ENCODE results near the gene NRXN3.

Gene NRXN3

GRCh38 chr14:79150226-79150625 lies 980.1 kb downstream of the NRXN3 start:
- DNase-seq (ENCODE audit: low spot score), result peak; percentile 66

- no peak for DNase-seq (ENCODE audit: low spot score)
Observed at GRCh38 chr14:79157369-79157768, 987.2 kb downstream of the NRXN3 start.

- DNase-seq (ENCODE audit: low spot score), result no peak
Observed at GRCh38 chr14:79161571-79161970, 991.4 kb downstream of the NRXN3 start.

- no peak for DNase-seq (ENCODE audit: low spot score)
Observed at GRCh38 chr14:79162833-79163232, 992.7 kb downstream of the NRXN3 start.

- no peak for DNase-seq (ENCODE audit: low spot score)
Observed at GRCh38 chr14:79165471-79166090, 995.4 kb downstream of the NRXN3 start.

GRCh38 chr14:79166171-79166570 lies 996.0 kb downstream of the NRXN3 start:
- no peak for DNase-seq (ENCODE audit: low spot score)

GRCh38 chr14:79167957-79168356 lies 997.8 kb downstream of the NRXN3 start:
- no peak for DNase-seq (ENCODE audit: low spot score)

GRCh38 chr14:79175671-79176070 lies 1005.5 kb downstream of the NRXN3 start:
- no peak for DNase-seq (ENCODE audit: low spot score)

GRCh38 chr14:79177106-79177505 lies 1006.9 kb downstream of the NRXN3 start:
- peak; percentile 26 for DNase-seq (ENCODE audit: low spot score)

GRCh38 chr14:79178719-79179118 lies 1008.5 kb downstream of the NRXN3 start:
- DNase-seq (ENCODE audit: low spot score), result no peak

- no peak for DNase-seq (ENCODE audit: low spot score)
Observed at GRCh38 chr14:79179985-79180384, 1009.8 kb downstream of the NRXN3 start.

GRCh38 chr14:79180656-79181055 lies 1010.5 kb downstream of the NRXN3 start:
- no peak for DNase-seq (ENCODE audit: low spot score)

- DNase-seq (ENCODE audit: low spot score), result no peak
Observed at GRCh38 chr14:79186523-79186922, 1016.4 kb downstream of the NRXN3 start.

- DNase-seq (ENCODE audit: low spot score), result no peak
Observed at GRCh38 chr14:79193689-79194477, 1023.7 kb downstream of the NRXN3 start.

GRCh38 chr14:79196216-79196615 lies 1026.0 kb downstream of the NRXN3 start:
- DNase-seq (ENCODE audit: low spot score), result no peak

GRCh38 chr14:79197516-79197915 lies 1027.3 kb downstream of the NRXN3 start:
- no peak for DNase-seq (ENCODE audit: low spot score)

GRCh38 chr14:79199217-79199616 lies 1029.0 kb downstream of the NRXN3 start:
- DNase-seq (ENCODE audit: low spot score), result no peak

- no peak for DNase-seq (ENCODE audit: low spot score)
Observed at GRCh38 chr14:79201564-79202207, 1031.5 kb downstream of the NRXN3 start.

GRCh38 chr14:79204591-79204990 lies 1034.4 kb downstream of the NRXN3 start:
- no peak for DNase-seq (ENCODE audit: low spot score)

GRCh38 chr14:79209418-79209817 lies 1039.2 kb downstream of the NRXN3 start:
- DNase-seq (ENCODE audit: low spot score), result no peak

- DNase-seq (ENCODE audit: low spot score), result no peak
Observed at GRCh38 chr14:79225815-79226214, 1055.6 kb downstream of the NRXN3 start.

- no peak for DNase-seq (ENCODE audit: low spot score)
Observed at GRCh38 chr14:79229383-79229909, 1059.3 kb downstream of the NRXN3 start.

- DNase-seq (ENCODE audit: low spot score), result no peak
Observed at GRCh38 chr14:79242666-79243065, 1072.5 kb downstream of the NRXN3 start.

Measured in putamen (tissue), 1 donor.